ENCODE results near the gene TMEM59. TPM values are rescaled to one million over a fixed set of nuclear protein-coding genes. Genes with fewer than 3 reads are reported as not detected.

TMEM59 gene
- total RNA-seq, 2 experiments from 2014 or later, result 74.5 to 94.5 TPM

- Histone ChIP-seq H3K9me2 (ENCODE audit: insufficient read depth, low read length) (no peaks in the 10 kb centered on the region), H3K4me1 (ENCODE audit: insufficient read depth, low read length, poor library complexity, severe bottlenecking) (no peaks in the 10 kb centered on the region), H3K9me3 (ENCODE audit: low read length) (no peaks in the 10 kb centered on the region), H2AFZ (ENCODE audit: low read length) (no peak overlapping the region), H3K4me2 (ENCODE audit: low read length) (no peak overlapping the region), H3K36me3 (ENCODE audit: insufficient read depth, low read length) (no peaks in the 10 kb centered on the region), H3K79me2 (ENCODE audit: insufficient read depth, low read depth, low read length) (no peaks in the 10 kb centered on the region), H3K27ac (ENCODE audit: low read depth, low read length, poor library complexity, severe bottlenecking) (no peak overlapping the region), H3K4me3 (ENCODE audit: low read depth, low read length, poor library complexity, severe bottlenecking) (no peak overlapping the region), H4K20me1 (ENCODE audit: insufficient read depth, low read length) (no peaks in the 10 kb centered on the region)
- CTCF ChIA-PET (ENCODE audit: unreplicated experiment), result no interaction called here
- intact Hi-C loops (cut with micrococcal nuclease; ENCODE audit: unreplicated experiment), result no loop called here
- TF ChIP-seq EZH2phosphoT487 (IDR thresholded peaks at IDR 0.05; ENCODE audit: borderline replicate concordance, low read depth, low read length) (no peak), CTCF (conservative IDR thresholded peaks at IDR 0.05; ENCODE audit: low read length) (no peak)
- POLR2A ChIA-PET, result interaction anchor here (0.7 to 1.3 kb wide), 3 partner anchors 13 to 49 kb away, joined by 3 to 5 read pairs (median 4); no protein-coding TSS in a partner anchor
- BruUV-seq (replicated peaks), result no TSS peak
- no peak for DNase-seq (ENCODE audit: low spot score)
Measured at GRCh38 chr1:54099061-54099610, 46.1 kb upstream of the TMEM59 start.

- Histone ChIP-seq H3K36me3 (ENCODE audit: insufficient read depth, low read length) (no peaks in the 10 kb centered on the region), H3K4me3 (ENCODE audit: low read depth, low read length, poor library complexity, severe bottlenecking) (no peak overlapping the region), H3K4me2 (ENCODE audit: low read length) (no peak overlapping the region), H3K9me3 (ENCODE audit: low read length) (no peaks in the 10 kb centered on the region), H2AFZ (ENCODE audit: low read length) (no peak overlapping the region), H3K4me1 (ENCODE audit: insufficient read depth, low read length, poor library complexity, severe bottlenecking) (no peaks in the 10 kb centered on the region), H3K79me2 (ENCODE audit: insufficient read depth, low read depth, low read length) (no peaks in the 10 kb centered on the region), H3K9me2 (ENCODE audit: insufficient read depth, low read length) (no peaks in the 10 kb centered on the region), H4K20me1 (ENCODE audit: insufficient read depth, low read length) (no peaks in the 10 kb centered on the region), H3K27ac (ENCODE audit: low read depth, low read length, poor library complexity, severe bottlenecking) (no peak overlapping the region)
- no peak for TF ChIP-seq CTCF (conservative IDR thresholded peaks at IDR 0.05; ENCODE audit: low read length)
- TF ChIP-seq EZH2phosphoT487 (IDR thresholded peaks at IDR 0.05; ENCODE audit: borderline replicate concordance, low read depth, low read length), result no peak
- no peak for DNase-seq (ENCODE audit: low spot score)
- ChIA-PET CTCF (ENCODE audit: unreplicated experiment) (no interaction called here), POLR2A (no interaction called here)
- intact Hi-C loops (cut with micrococcal nuclease; ENCODE audit: unreplicated experiment), result no loop called here
- no TSS peak for BruUV-seq (replicated peaks)
Measured at GRCh38 chr1:54096877-54097240, 43.9 kb upstream of the TMEM59 start.

GRCh38 chr1:54096227-54096876 lies 43.3 kb upstream of the TMEM59 start:
- BruUV-seq (replicated peaks), result no TSS peak
- Histone ChIP-seq H3K9me3 (ENCODE audit: low read length) (no peaks in the 10 kb centered on the region), H3K4me1 (ENCODE audit: insufficient read depth, low read length, poor library complexity, severe bottlenecking) (no peaks in the 10 kb centered on the region), H3K27ac (ENCODE audit: low read depth, low read length, poor library complexity, severe bottlenecking) (no peak overlapping the region), H2AFZ (ENCODE audit: low read length) (no peak overlapping the region), H3K36me3 (ENCODE audit: insufficient read depth, low read length) (no peaks in the 10 kb centered on the region), H3K9me2 (ENCODE audit: insufficient read depth, low read length) (no peaks in the 10 kb centered on the region), H3K4me2 (ENCODE audit: low read length) (no peak overlapping the region), H3K4me3 (ENCODE audit: low read depth, low read length, poor library complexity, severe bottlenecking) (no peak overlapping the region), H3K79me2 (ENCODE audit: insufficient read depth, low read depth, low read length) (no peaks in the 10 kb centered on the region), H4K20me1 (ENCODE audit: insufficient read depth, low read length) (no peaks in the 10 kb centered on the region)
- intact Hi-C loops (cut with micrococcal nuclease; ENCODE audit: unreplicated experiment), result no loop called here
- TF ChIP-seq CTCF (conservative IDR thresholded peaks at IDR 0.05; ENCODE audit: low read length) (no peak), EZH2phosphoT487 (IDR thresholded peaks at IDR 0.05; ENCODE audit: borderline replicate concordance, low read depth, low read length) (no peak)
- ChIA-PET POLR2A (no interaction called here), CTCF (ENCODE audit: unreplicated experiment) (no interaction called here)
- no peak for DNase-seq (ENCODE audit: low spot score)
